GM12878 (cell line): Measurements from ENCODE around the gene ACKR4. TPM values are rescaled to one million over a fixed set of nuclear protein-coding genes. Genes with fewer than 3 reads are reported as not detected.

ENCODE experiments used
- ATAC-seq: fragments of 200-7000 bp; cut with Tn5 transposase; 3 replicates; pipeline ENCODE4 v1.9.1; 2020; ENCODE audit warnings: mild to moderate bottlenecking, moderate library complexity
- BruUV-seq: library from RNA; stranded (reverse); fragments of 400-500 nt; replicated peaks from 2 replicates; lab custom pipeline; 2021; lab: Mats Ljungman, UMichigan
- CTCF ChIA-PET: fragments of 300-600 bp; sonication (Branson Sonifier 250); formaldehyde crosslinking; extraction: SDS; loops from one replicate; lab custom pipeline; 2021; ENCODE audit warnings: inconsistent platforms; lab: Yijun Ruan, JAX
- POLR2A ChIA-PET: fragments of 350-600 bp; formaldehyde crosslinking; extraction: SDS; loops from one replicate; lab custom pipeline; 2021; ENCODE audit warnings: inconsistent platforms; lab: Charles Lee
- RAD21 ChIA-PET: fragments of 300-600 bp; sonication (Branson Sonifier 250); formaldehyde crosslinking; loops from one replicate; lab custom pipeline; 2023; ENCODE audit warnings: antibody characterized with exemption; ENCODE audit not compliant: unreplicated experiment; lab: Charles Lee
- SMC1A ChIA-PET: fragments of 300-600 bp; sonication (Branson Sonifier 250); formaldehyde crosslinking; loops from one replicate; lab custom pipeline; 2023; ENCODE audit not compliant: unreplicated experiment, uncharacterized antibody; lab: Charles Lee
- DNase-seq: peaks from one replicate; pipeline ENCODE4 v3.0.0-alpha.2; 2011; ENCODE audit warnings: low read depth, low spot score
- FAIRE-seq: peaks from 3 replicates; lab custom pipeline; 2011; peaks lifted over from hg19 to GRCh38; lab: Jason Lieb, UNC
- H2AFZ ChIP-seq: 2 replicates; pipeline ENCODE4 v1.6.0; 2011; ENCODE audit warnings: low read depth, low read length, control low read depth; ENCODE audit not compliant: control insufficient read depth
- H3K27ac ChIP-seq: 2 replicates; pipeline ENCODE4 v1.5.1; 2011; ENCODE audit warnings: control low read depth; ENCODE audit not compliant: control insufficient read depth, insufficient read depth
- H3K27me3 ChIP-seq, 2 experiments: replicated peaks in 1 of 2; 2 replicates each; pipeline versions ENCODE4 v1.6.0 to v1.6.1; 2011; ENCODE audit warnings: low read length in 1 of 2; ENCODE audit not compliant: control insufficient read depth in 2 of 2, insufficient read depth in 2 of 2
- H3K36me3 ChIP-seq, 2 experiments: 2 replicates each; pipeline ENCODE4 v1.5.1; 2011; ENCODE audit warnings: low read length in 1 of 2; ENCODE audit not compliant: control insufficient read depth in 2 of 2, insufficient read depth in 2 of 2
- H3K4me1 ChIP-seq: 2 replicates; pipeline ENCODE4 v1.6.1; 2011; ENCODE audit warnings: mild to moderate bottlenecking, low read length, moderate library complexity, mixed read lengths; ENCODE audit not compliant: control insufficient read depth, insufficient read depth
- H3K4me2 ChIP-seq: 2 replicates; pipeline ENCODE4 v1.6.0; 2011; ENCODE audit warnings: control low read depth; ENCODE audit not compliant: control insufficient read depth, insufficient read depth
- H3K4me3 ChIP-seq: fragments of 200-600 bp; sonication (generic); 2 replicates; pipeline ENCODE4 v1.5.1; 2016
- H3K79me2 ChIP-seq: 2 replicates; pipeline ENCODE4 v1.6.0; 2011; ENCODE audit warnings: low read length; ENCODE audit not compliant: control insufficient read depth, insufficient read depth
- H3K9ac ChIP-seq: 2 replicates; pipeline ENCODE4 v1.8.0; 2011; ENCODE audit warnings: low read length, control low read depth, mixed read lengths; ENCODE audit not compliant: control insufficient read depth, insufficient read depth
- H3K9me3 ChIP-seq: replicated peaks from 3 replicates; pipeline ENCODE4 v1.5.1; 2011; ENCODE audit warnings: mild to moderate bottlenecking, low read length; ENCODE audit not compliant: control insufficient read depth, insufficient read depth
- H4K20me1 ChIP-seq: 2 replicates; pipeline ENCODE4 v1.6.0; 2011; ENCODE audit not compliant: control insufficient read depth, insufficient read depth
- BCL3 ChIP-seq: IDR thresholded peaks from 2 replicates; pipeline ENCODE4 v1.6.1; 2011; ENCODE audit warnings: borderline replicate concordance, low read depth, mild to moderate bottlenecking, moderate library complexity, low read length; ENCODE audit not compliant: insufficient read depth, poor library complexity, severe bottlenecking
- IRF3 ChIP-seq: fragments of 450-650 bp; IDR thresholded peaks from 2 replicates; pipeline ENCODE4 v1.6.1; 2014; ENCODE audit warnings: mild to moderate bottlenecking
- MEF2A ChIP-seq: IDR thresholded peaks from 2 replicates; pipeline ENCODE4 v1.6.1; 2011; ENCODE audit warnings: low read depth, mild to moderate bottlenecking, low read length, moderate library complexity; ENCODE audit not compliant: insufficient read depth
- RFX5 ChIP-seq: IDR thresholded peaks from 2 replicates; pipeline ENCODE4 v1.6.1; 2011; ENCODE audit warnings: low read depth, low read length, improper control_type of control experiment
- SP1 ChIP-seq: IDR thresholded peaks from one replicate; pipeline ENCODE4 v1.6.1; 2011; ENCODE audit warnings: low read depth, low read length
- SREBF2 ChIP-seq: IDR thresholded peaks from 2 replicates; pipeline ENCODE4 v1.6.1; 2012; ENCODE audit warnings: mild to moderate bottlenecking, low read length
- TCF7 ChIP-seq: IDR thresholded peaks from 2 replicates; pipeline ENCODE4 v1.6.1; 2014; ENCODE audit warnings: antibody characterized with exemption, borderline replicate concordance
- ZZZ3 ChIP-seq: IDR thresholded peaks from 2 replicates; pipeline ENCODE4 v1.6.1; 2011; ENCODE audit warnings: low read depth; ENCODE audit not compliant: control insufficient read depth, insufficient read length
- WGBS: methylation state at CpG from one replicate; pipeline ENCODE4 v1.1.6; 2016; ENCODE audit warnings: low lambda C conversion rate; ENCODE audit not compliant: insufficient replicate concordance, insufficient coverage; ENCODE audit errors: missing lambda C conversion rate; 5-methylcytosine and 5-hydroxymethylcytosine counted together
- in situ Hi-C: fragments of 300-500 bp; cut with MboI; formaldehyde crosslinking; loops from 9 replicates; pipeline ENCODE4 v1.14.3; 2018; ENCODE audit warnings: mixed read lengths
- intact Hi-C: fragments of 100-400 bp; cut with micrococcal nuclease; formaldehyde crosslinking; loops from one replicate; pipeline ENCODE4 v1.14.2; 2022; ENCODE audit not compliant: unreplicated experiment
- polyA plus RNA-seq, 11 experiments: library from polyadenylated mRNA; depleted of rRNA in 4 of 11; unstranded in 6 of 11; stranded (reverse) in 5 of 11; fragments of >200 nt; fragmentation: Nextera tagmentation in 4 of 11; fragmentation: Illumina TruSeq in 1 of 11; extraction: Ambion mirVana in 4 of 11; extraction: Trizol in 1 of 11; gene quantifications; 1 replicate in 1 of 11; 2 replicates in 10 of 11; pipeline versions ENCODE4 v1.2.1 to v1.2.3, GENCODE V29; 2011 to 2016; ENCODE audit warnings: inconsistent platforms in 2 of 11, missing spikeins in 2 of 11, low read depth in 1 of 11
- total RNA-seq, 4 experiments: library from RNA; depleted of rRNA in 3 of 4; stranded (reverse); fragments of >200 nt in 3 of 4; fragmentation: Illumina TruSeq in 1 of 4; extraction: Trizol in 1 of 4; gene quantifications; 2 replicates each; pipeline versions ENCODE4 v1.2.1 to v1.2.3, GENCODE V29; 2013 to 2021

The ACKR4 gene
- total and polyA plus RNA-seq, 10 of the 15 experiments (the other 5 are each of a cell fraction or from before 2014, with no cell fraction given): 0.06 to 0.40 (median 0.12) TPM

- no peaks in the 10 kb centered on the region for H3K4me1 ChIP-seq
- ChIA-PET POLR2A (no interaction called here), CTCF (interaction anchor here (1.6 kb wide), 1 partner anchor 20 kb away, joined by 3 read pairs; no protein-coding TSS in a partner anchor), SMC1A (interaction anchor here (0.7 kb wide), 1 partner anchor 1678 kb away, joined by 3 read pairs; no protein-coding TSS in a partner anchor), RAD21 (no interaction called here)
- H3K36me3 ChIP-seq: peaks cover 0 to 4% of the 10 kb centered on the region in 2 experiments; a peak in 1 of 4 replicates
- TF ChIP-seq MEF2A: no peak
- no peak for TF ChIP-seq RFX5
- TF ChIP-seq BCL3: no peak
- TF ChIP-seq ZZZ3: no peak
- TF ChIP-seq SP1: no peak
- no peak for TF ChIP-seq IRF3
- TF ChIP-seq SREBF2: no peak
- no peak for TF ChIP-seq TCF7
- H3K79me2 ChIP-seq: no peaks in the 10 kb centered on the region
- H3K9ac ChIP-seq: no peak overlapping the region
- DNase-seq (no peak), ATAC-seq (no peak), FAIRE-seq (no peak)
- H3K27me3 ChIP-seq: no peaks in the 10 kb centered on the region
- intact Hi-C loops (no loop called here), in situ Hi-C loops (no loop called here)
- no peaks in the 10 kb centered on the region for H4K20me1 ChIP-seq
- no peak overlapping the region for H3K27ac ChIP-seq
- 59% methylated on average over 3 of the region's 3 CpGs for WGBS
- no peak overlapping the region for H3K4me2 ChIP-seq
- H3K9me3 ChIP-seq: no peaks in the 10 kb centered on the region; the same call in 2 of the 3 replicates
- no TSS peak for BruUV-seq
- no peak overlapping the region for H2AFZ ChIP-seq
- H3K4me3 ChIP-seq: no peak overlapping the region
These were observed 18.8 kb downstream of the ACKR4 start for GRCh38 chr3:132615881-132616280.
